Measurements from ENCODE around the gene TIMM8A. TPM values are rescaled to one million over a fixed set of nuclear protein-coding genes. Genes with fewer than 3 reads are reported as not detected.
"Not testable (repeated sequence)": the region's sequence is repeated elsewhere in the genome, so short reads cannot be mapped to it uniquely, and the experiment has no call there.

Gene TIMM8A
- polyA plus RNA-seq, 1 of the 3 experiments (the other 2 are of a cell fraction) = 14.2 TPM

GRCh38 chrX:101347859-101348451, 587 bp downstream of the TIMM8A start:
- Histone ChIP-seq H3F3A (replicated peaks; ENCODE audit: insufficient read depth) (no peaks in the 10 kb centered on the region), H3K27ac (ENCODE audit: low read depth in 2 of 2, low read length in 1 of 2) (peak overlapping the region; percentile 71 to 81), H3K9me3 (no peaks in the 10 kb centered on the region), H3K9me2 (no peaks in the 10 kb centered on the region), H3K4me2 (peak overlapping the region; percentile 80), H3K36me3 (replicated peaks in 1 of 2; ENCODE audit: control insufficient read depth in 1 of 2, insufficient read depth in 2 of 2, low read length in 1 of 2) (peaks cover 5 to 7% of the 10 kb centered on the region in 2 experiments), H3K79me2 (ENCODE audit: insufficient read depth) (peaks cover 38% of the 10 kb centered on the region), H3K4me1 (ENCODE audit: control insufficient read depth in 1 of 2, insufficient read depth in 2 of 2, low read depth in 1 of 2, low read length in 1 of 2) (no peaks in the 10 kb centered on the region), H2AFZ (ENCODE audit: low read depth) (peak overlapping the region; percentile 80; the same call in 1 of the 2 replicates), H3K4me3 (ENCODE audit: low read depth in 2 of 2, low read length in 1 of 2) (peak overlapping the region; percentile 60 to 82), H4K20me1 (ENCODE audit: insufficient read depth) (no peaks in the 10 kb centered on the region), H3K27me3 (ENCODE audit: insufficient read depth) (peaks cover 12% of the 10 kb centered on the region; the same call in 1 of the 2 replicates), H3K9ac (peak overlapping the region; percentile 85)
- 5% methylated on average over 14 of the region's 14 CpGs for WGBS (ENCODE audit: low lambda C conversion rate)
- TF ChIP-seq JUND (IDR thresholded peaks at IDR 0.05) (no peak), EZH2phosphoT487 (IDR thresholded peaks at IDR 0.05; ENCODE audit: borderline replicate concordance, low read depth) (no peak), RAD21 (IDR thresholded peaks at IDR 0.05; ENCODE audit: low read length) (no peak), YY1 (IDR thresholded peaks at IDR 0.05; ENCODE audit: low read depth) (no peak), PBX3 (IDR thresholded peaks at IDR 0.05) (no peak), RCOR1 (IDR thresholded peaks at IDR 0.05; ENCODE audit: low read length) (no peak)
- TF ChIP-seq, protein P1, sequence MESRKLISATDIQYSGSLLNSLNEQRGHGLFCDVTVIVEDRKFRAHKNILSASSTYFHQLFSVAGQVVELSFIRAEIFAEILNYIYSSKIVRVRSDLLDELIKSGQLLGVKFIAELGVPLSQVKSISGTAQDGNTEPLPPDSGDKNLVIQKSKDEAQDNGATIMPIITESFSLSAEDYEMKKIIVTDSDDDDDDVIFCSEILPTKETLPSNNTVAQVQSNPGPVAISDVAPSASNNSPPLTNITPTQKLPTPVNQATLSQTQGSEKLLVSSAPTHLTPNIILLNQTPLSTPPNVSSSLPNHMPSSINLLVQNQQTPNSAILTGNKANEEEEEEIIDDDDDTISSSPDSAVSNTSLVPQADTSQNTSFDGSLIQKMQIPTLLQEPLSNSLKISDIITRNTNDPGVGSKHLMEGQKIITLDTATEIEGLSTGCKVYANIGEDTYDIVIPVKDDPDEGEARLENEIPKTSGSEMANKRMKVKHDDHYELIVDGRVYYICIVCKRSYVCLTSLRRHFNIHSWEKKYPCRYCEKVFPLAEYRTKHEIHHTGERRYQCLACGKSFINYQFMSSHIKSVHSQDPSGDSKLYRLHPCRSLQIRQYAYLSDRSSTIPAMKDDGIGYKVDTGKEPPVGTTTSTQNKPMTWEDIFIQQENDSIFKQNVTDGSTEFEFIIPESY (IDR thresholded peaks at IDR 0.05; ENCODE audit: borderline replicate concordance, low read depth) = no peak
- CTCF ChIA-PET = interaction anchor here (2.4 kb wide), 1 partner anchor 43 kb away, joined by 12 read pairs; the partner anchor contains the start of gene RPL36A
- POLR2A ChIA-PET = interaction anchor here (2.1 kb wide), 1 partner anchor 43 kb away, joined by 15 read pairs; the partner anchor contains the start of gene RPL36A
- DNase-seq = peak; percentile 46

GRCh38 chrX:101337776-101338271, 10.7 kb downstream of the TIMM8A start:
- TF ChIP-seq CHD2 (IDR thresholded peaks at IDR 0.05; ENCODE audit: low read length, partially characterized antibody) (no peak), TEAD4 (IDR thresholded peaks at IDR 0.05; ENCODE audit: borderline replicate concordance, insufficient read depth) (no peak), SMC3 (IDR thresholded peaks at IDR 0.05; ENCODE audit: low read depth, low read length) (no peak), FOSL2 (IDR thresholded peaks at IDR 0.05; ENCODE audit: borderline replicate concordance, low read depth) (no peak), POLR2AphosphoS5 (IDR thresholded peaks at IDR 0.05; ENCODE audit: low read depth, low read length) (no peak), TCF12 (IDR thresholded peaks at IDR 0.05) (no peak), NRF1 (IDR thresholded peaks at IDR 0.05; ENCODE audit: low read depth, low read length) (no peak), FOXM1 (IDR thresholded peaks at IDR 0.05; ENCODE audit: low read depth) (no peak), RFX5 (IDR thresholded peaks at IDR 0.05; ENCODE audit: low read length) (no peak), EZH2phosphoT487 (IDR thresholded peaks at IDR 0.05; ENCODE audit: borderline replicate concordance, low read depth) (no peak), MEF2A (IDR thresholded peaks at IDR 0.05; ENCODE audit: borderline replicate concordance, low read depth) (no peak), USF1 (IDR thresholded peaks at IDR 0.05; ENCODE audit: borderline replicate concordance, low read depth) (no peak)
- H2AFZ ChIP-seq (ENCODE audit: low read depth) = no peak overlapping the region
- H3F3A ChIP-seq (replicated peaks; ENCODE audit: insufficient read depth) = no peaks in the 10 kb centered on the region
- H3K79me2 ChIP-seq (ENCODE audit: insufficient read depth) = no peaks in the 10 kb centered on the region
- H3K4me2 ChIP-seq = no peak overlapping the region
- H3K27me3 ChIP-seq (ENCODE audit: insufficient read depth) = no peaks in the 10 kb centered on the region; the same call in 1 of the 2 replicates
- POLR2A ChIA-PET = no interaction called here
- H3K36me3 ChIP-seq (replicated peaks in 1 of 2; ENCODE audit: control insufficient read depth in 1 of 2, insufficient read depth in 2 of 2, low read length in 1 of 2) = no peaks in the 10 kb centered on the region
- no peak overlapping the region for H3K27ac ChIP-seq (ENCODE audit: low read depth in 2 of 2, low read length in 1 of 2)
- CTCF ChIA-PET = no interaction called here
- DNase-seq = no peak
- no peaks in the 10 kb centered on the region for H3K9me3 ChIP-seq
- H3K4me1 ChIP-seq (ENCODE audit: control insufficient read depth in 1 of 2, insufficient read depth in 2 of 2, low read depth in 1 of 2, low read length in 1 of 2) = no peaks in the 10 kb centered on the region
- no peaks in the 10 kb centered on the region for H3K9me2 ChIP-seq
- no peak overlapping the region for H3K4me3 ChIP-seq (ENCODE audit: low read depth in 2 of 2, low read length in 1 of 2)
- no peak overlapping the region for H3K9ac ChIP-seq
- WGBS (ENCODE audit: low lambda C conversion rate) = 51% methylated on average over 4 of the region's 4 CpGs
- no peaks in the 10 kb centered on the region for H4K20me1 ChIP-seq (ENCODE audit: insufficient read depth)

GRCh38 chrX:101334310-101334709, 14.2 kb downstream of the TIMM8A start:
- H4K20me1 ChIP-seq (ENCODE audit: insufficient read depth); H3K79me2 ChIP-seq (ENCODE audit: insufficient read depth); H3K9ac ChIP-seq; H2AFZ ChIP-seq (ENCODE audit: low read depth); H3K36me3 ChIP-seq (replicated peaks in 1 of 2; ENCODE audit: control insufficient read depth in 1 of 2, insufficient read depth in 2 of 2, low read length in 1 of 2); H3K4me1 ChIP-seq (ENCODE audit: control insufficient read depth in 1 of 2, insufficient read depth in 2 of 2, low read depth in 1 of 2, low read length in 1 of 2); CTCF ChIA-PET; H3K27me3 ChIP-seq (ENCODE audit: insufficient read depth); H3K4me3 ChIP-seq (ENCODE audit: low read depth in 2 of 2, low read length in 1 of 2); H3F3A ChIP-seq (replicated peaks; ENCODE audit: insufficient read depth); H3K9me2 ChIP-seq; DNase-seq; POLR2A ChIA-PET; H3K9me3 ChIP-seq; H3K27ac ChIP-seq (ENCODE audit: low read depth in 2 of 2, low read length in 1 of 2); H3K4me2 ChIP-seq: not testable (repeated sequence)
- 26% methylated on average over 7 of the region's 7 CpGs for WGBS (ENCODE audit: low lambda C conversion rate)

Measured in SK-N-SH (cell line).